Measurements from ENCODE around the gene EFCAB7. TPM values are rescaled to one million over a fixed set of nuclear protein-coding genes. Genes with fewer than 3 reads are reported as not detected.

EFCAB7 gene
- total and polyA plus RNA-seq, 2 of the 8 experiments (the other 6 are each of a cell fraction or from before 2014, with no cell fraction given), result 1.1 to 3.1 TPM

DNA sequence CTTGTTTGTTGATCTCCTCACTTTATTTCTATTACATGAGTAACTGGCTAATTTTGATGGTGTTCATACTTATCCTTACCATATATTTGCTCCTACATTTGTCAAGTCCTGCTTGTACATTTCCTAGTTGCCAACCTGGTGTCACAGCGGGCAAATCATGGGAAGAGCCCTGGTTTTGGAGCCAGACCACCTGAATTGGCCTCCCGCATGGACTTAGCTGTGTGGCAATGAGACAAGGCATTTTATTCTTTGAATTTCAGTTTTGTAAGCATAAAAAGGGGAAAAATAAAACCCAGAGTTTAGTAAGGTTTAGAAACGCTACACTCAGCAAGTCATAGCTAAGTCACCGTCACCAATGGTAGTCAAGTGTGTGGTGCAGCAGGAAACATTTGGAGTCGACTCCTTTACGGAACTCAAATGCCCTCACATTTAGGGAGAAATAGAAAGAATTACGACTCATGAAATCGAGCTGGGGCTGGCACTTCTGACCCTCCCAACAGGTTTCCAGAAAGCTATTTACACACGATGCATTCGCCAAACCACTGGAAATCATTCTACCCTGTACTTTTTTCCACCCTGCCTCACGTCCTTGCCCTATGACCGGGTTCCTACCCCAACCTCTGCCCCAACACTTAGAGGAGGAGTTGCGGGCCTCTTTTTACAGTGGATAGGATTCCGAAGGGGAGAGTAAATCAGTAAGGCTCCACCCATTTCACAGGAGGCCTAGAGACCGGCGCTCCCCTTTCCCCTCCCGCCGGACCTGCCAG, 69.4 kb downstream of the EFCAB7 start:
- DNase-seq (ENCODE audit: low read depth in 1 of 2, low spot score in 2 of 2) (no peak), FAIRE-seq (no peak)
- peak overlapping the region; percentile 53 for H4K5ac ChIP-seq (ENCODE audit: insufficient read length, low read depth, low read length)
- no peak overlapping the region for H2AK5ac ChIP-seq (ENCODE audit: low read depth, low read length)
- H3K4me3 ChIP-seq (ENCODE audit: extremely low read depth in 1 of 4, insufficient read depth in 2 of 4, low read depth in 3 of 4, low read length in 4 of 4), result peak overlapping the region; percentile 81 to 89 (median 85)
- H4K8ac ChIP-seq (ENCODE audit: extremely low read depth, insufficient read depth, low read length), result no peak overlapping the region; the same call in 1 of the 2 replicates
- H3K79me1 ChIP-seq (ENCODE audit: low read depth, low read length), result no peaks in the 10 kb centered on the region; the same call in 1 of the 2 replicates
- peak overlapping the region; percentile 74 for H3K4me2 ChIP-seq (ENCODE audit: insufficient read depth in 1 of 2, low read depth in 2 of 2, low read length in 2 of 2)
- H3K27ac ChIP-seq (ENCODE audit: low read depth, low read length), result no peak overlapping the region; the same call in 1 of the 2 replicates
- ChIA-PET CTCF (ENCODE audit: partially characterized antibody) (interaction anchor here (1.2 to 7.2 kb wide), 4 partner anchors 11 to 269 kb away, joined by 3 to 55 read pairs (median 4); no protein-coding TSS in a partner anchor), POLR2A (ENCODE audit: partially characterized antibody) (interaction anchor here (0.7 to 1.5 kb wide), 5 partner anchors 7 to 30 kb away, joined by 3 to 6 read pairs (median 4); no protein-coding TSS in a partner anchor)
- H3K4ac ChIP-seq (replicated peaks; ENCODE audit: insufficient read length, low read depth, low read length), result no peak overlapping the region
- peaks cover 4% of the 10 kb centered on the region for H3K23me2 ChIP-seq (ENCODE audit: low read depth, low read length)
- no peaks in the 10 kb centered on the region for H3K36me3 ChIP-seq (ENCODE audit: control insufficient read depth in 2 of 4, insufficient read depth in 4 of 4, low read length in 3 of 4)
- no peak overlapping the region for H2BK120ac ChIP-seq (replicated peaks; ENCODE audit: low read depth, low read length)
- no peak overlapping the region for H4K91ac ChIP-seq (replicated peaks; ENCODE audit: insufficient read length, low read length)
- H2BK5ac ChIP-seq (ENCODE audit: low read depth, low read length), result 0 out of 2 replicates have a peak overlapping the region, but pooled peaks have one; percentile 5
- peak overlapping the region in 3 of 4 experiments; percentile 15 to 55 (median 46); a peak in 4 of 7 replicates for H3K9ac ChIP-seq (replicated peaks in 1 of 4; ENCODE audit: extremely low read depth in 1 of 4, low read depth in 3 of 4, low read length in 3 of 4)
- no peak overlapping the region for H3K56ac ChIP-seq (replicated peaks; ENCODE audit: insufficient read length, low read depth, low read length)
- no peaks in the 10 kb centered on the region for H3K9me3 ChIP-seq (ENCODE audit: insufficient read depth in 2 of 2, low read depth in 1 of 2, low read length in 1 of 2)
- no peaks in the 10 kb centered on the region for H4K20me1 ChIP-seq (replicated peaks in 1 of 2; ENCODE audit: control insufficient read depth in 1 of 2, insufficient read depth in 2 of 2, low read length in 2 of 2)
- H2AFZ ChIP-seq (ENCODE audit: low read length), result peak overlapping the region; percentile 80
- H2BK20ac ChIP-seq (ENCODE audit: low read length), result no peak overlapping the region
- H3K23ac ChIP-seq (ENCODE audit: insufficient read length), result no peak overlapping the region
- H3K79me2 ChIP-seq (ENCODE audit: control insufficient read depth in 1 of 2, insufficient read depth in 2 of 2, low read length in 2 of 2), result peaks cover 0 to 5% of the 10 kb centered on the region in 2 experiments; a peak in 1 of 4 replicates
- no peak overlapping the region for H2BK12ac ChIP-seq (ENCODE audit: low read depth, low read length)
- 24% methylated on average over 18 of the region's 18 CpGs; no CpG with 5 or more reads in 1 of the 2 experiments for WGBS, 2 experiments (ENCODE audit: extremely low coverage in 1 of 2, insufficient coverage in 1 of 2, insufficient read length in 1 of 2, insufficient replicate concordance in 2 of 2, low coverage in 1 of 2, low lambda C conversion rate in 2 of 2, missing lambda C conversion rate in 1 of 2)
- H2BK15ac ChIP-seq (ENCODE audit: low read length), result no peak overlapping the region
- no peak overlapping the region for H3K14ac ChIP-seq (ENCODE audit: insufficient read length)
- peaks cover 0 to 3% (median under 1%) of the 10 kb centered on the region in 4 experiments; a peak in 2 of 7 replicates for H3K4me1 ChIP-seq (replicated peaks in 1 of 4; ENCODE audit: control insufficient read depth in 3 of 4, insufficient read depth in 4 of 4, low read length in 3 of 4)
- H3K27me3 ChIP-seq (replicated peaks in 1 of 4; ENCODE audit: control insufficient read depth in 3 of 4, extremely low read depth in 1 of 4, insufficient read depth in 3 of 4, low read length in 3 of 4), result no peaks in the 10 kb centered on the region
- no peak for TF ChIP-seq EGR1 (IDR thresholded peaks at IDR 0.05; ENCODE audit: borderline replicate concordance, low read depth, low read length)
- no peak for TF ChIP-seq RXRA (IDR thresholded peaks at IDR 0.05; ENCODE audit: insufficient read depth, low read depth, low read length)
- no peak for TF ChIP-seq CREB1 (IDR thresholded peaks at IDR 0.05)
- no peak for TF ChIP-seq GTF2F1 (IDR thresholded peaks at IDR 0.05; ENCODE audit: borderline replicate concordance, low read depth, low read length)
- no peak for TF ChIP-seq JUND (IDR thresholded peaks at IDR 0.05; ENCODE audit: low read length)
- no peak overlapping the region; the same call in 1 of the 2 replicates for H3K18ac ChIP-seq (ENCODE audit: extremely low read depth, low read length)

All from H1 (cell line).